Right atrium auricular region (tissue), 2 donors: ENCODE results near the gene IL1R2. TPM values are rescaled to one million over a fixed set of nuclear protein-coding genes. Genes with fewer than 3 reads are reported as not detected.

Experiments used
- DNase-seq: peaks from one replicate; pipeline ENCODE4 v3.0.0-alpha.2; 2019; ENCODE audit warnings: low spot score
- H3K27ac ChIP-seq, 2 donors: fragments of 200-600 bp; sonication (generic); 1 replicate in 1 of 2; 2 replicates in 1 of 2; pipeline ENCODE4 v1.5.1; 2016 to 2019
- H3K27me3 ChIP-seq, 2 donors: fragments of 200-600 bp; sonication (generic); one replicate each; pipeline versions ENCODE4 v1.5.1 to v1.6.0; 2017 to 2019
- H3K36me3 ChIP-seq: fragments of 200-600 bp; sonication (generic); one replicate; pipeline ENCODE4 v1.5.1; 2016
- H3K4me1 ChIP-seq, 2 donors: fragments of 200-600 bp; sonication (generic); one replicate each; pipeline versions ENCODE4 v1.5.1 to v1.6.0; 2017 to 2019
- H3K4me3 ChIP-seq, 2 donors: fragments of 200-600 bp; sonication (generic); 1 replicate in 1 of 2; 2 replicates in 1 of 2; pipeline ENCODE4 v1.5.1; 2017 to 2019; ENCODE audit warnings: mild to moderate bottlenecking in 1 of 2, moderate library complexity in 1 of 2
- H3K9me3 ChIP-seq, 2 donors: fragments of 200-600 bp; sonication (generic); one replicate each; pipeline ENCODE4 v1.5.1; 2019
- CTCF ChIP-seq, 2 donors: fragments of 200-600 bp; sonication (generic); IDR thresholded peaks; one replicate each; pipeline ENCODE4 v1.5.1; 2019; ENCODE audit warnings: antibody characterized with exemption in 2 of 2
- total RNA-seq, 2 donors: library from RNA; depleted of rRNA; stranded (reverse); fragments of >200 nt; gene quantifications; one replicate each; pipeline ENCODE4 v1.1.0, GENCODE V29; 2016

IL1R2 gene
- total RNA-seq, 2 donors from 2014 or later, result 2.8 to 16.1 TPM

GRCh38 chr2:102022884-102023539 is 31.3 kb downstream of the IL1R2 start:
- no peak for DNase-seq
- H3K27me3 ChIP-seq, result no peaks in the 10 kb centered on the region
- TF ChIP-seq CTCF (IDR thresholded peaks at IDR 0.05), result no peak
- no peaks in the 10 kb centered on the region for H3K36me3 ChIP-seq
- H3K27ac ChIP-seq, result no peak overlapping the region
- peaks cover 0 to 41% of the 10 kb centered on the region in 2 donors for H3K4me1 ChIP-seq
- no peaks in the 10 kb centered on the region for H3K9me3 ChIP-seq
- no peak overlapping the region for H3K4me3 ChIP-seq

GRCh38 chr2:102024410-102024809 is 32.6 kb downstream of the IL1R2 start:
- no peaks in the 10 kb centered on the region for H3K9me3 ChIP-seq
- no peak overlapping the region for H3K27ac ChIP-seq
- H3K27me3 ChIP-seq, result no peaks in the 10 kb centered on the region
- no peak for DNase-seq
- H3K4me3 ChIP-seq, result no peak overlapping the region
- no peaks in the 10 kb centered on the region for H3K36me3 ChIP-seq
- TF ChIP-seq CTCF (IDR thresholded peaks at IDR 0.05), result no peak
- peaks cover 0 to 44% of the 10 kb centered on the region in 2 donors for H3K4me1 ChIP-seq

GRCh38 chr2:102025016-102025501 is 33.3 kb downstream of the IL1R2 start:
- no peak for DNase-seq
- no peak overlapping the region for H3K4me3 ChIP-seq
- no peak for TF ChIP-seq CTCF (IDR thresholded peaks at IDR 0.05)
- H3K36me3 ChIP-seq, result no peaks in the 10 kb centered on the region
- H3K4me1 ChIP-seq, result peaks cover 0 to 44% of the 10 kb centered on the region in 2 donors
- peak overlapping the region; percentile 42 to 73 for H3K27ac ChIP-seq
- H3K9me3 ChIP-seq, result no peaks in the 10 kb centered on the region
- no peaks in the 10 kb centered on the region for H3K27me3 ChIP-seq

GRCh38 chr2:102025583-102026267 is 34.0 kb downstream of the IL1R2 start:
- peaks cover 0 to 42% of the 10 kb centered on the region in 2 donors for H3K4me1 ChIP-seq

More at GRCh38 chr2:102025583-102026267, 34.0 kb downstream of the IL1R2 start:
- H3K27ac ChIP-seq, result peak overlapping the region; percentile 42 to 73
- no peaks in the 10 kb centered on the region for H3K9me3 ChIP-seq
- H3K4me3 ChIP-seq, result no peak overlapping the region
- no peak for TF ChIP-seq CTCF (IDR thresholded peaks at IDR 0.05)
- no peaks in the 10 kb centered on the region for H3K36me3 ChIP-seq
- no peak for DNase-seq
- H3K27me3 ChIP-seq, result no peaks in the 10 kb centered on the region
